GM23338 (cell line): ENCODE data around the gene EMILIN3. TPM values are rescaled to one million over a fixed set of nuclear protein-coding genes. Genes with fewer than 3 reads are reported as not detected.

Experiments
- ATAC-seq: fragments of 200-7000 bp; cut with Tn5 transposase; 3 replicates; pipeline ENCODE4 v1.9.1; 2020
- DNase-seq: peaks from one replicate; pipeline ENCODE4 v3.0.0-alpha.2; 2015; ENCODE audit warnings: low spot score
- H2AFZ ChIP-seq: fragments of 200-600 bp; sonication (generic); 2 replicates; pipeline ENCODE4 v1.8.0; 2016; ENCODE audit warnings: antibody characterized with exemption, mild to moderate bottlenecking, moderate library complexity
- H3F3A ChIP-seq: fragments of 200-600 bp; sonication (generic); replicated peaks from 2 replicates; pipeline ENCODE4 v1.8.0; 2017; ENCODE audit warnings: antibody characterized with exemption, mixed run types, low read depth
- H3K27ac ChIP-seq: fragments of 200-600 bp; sonication (generic); 2 replicates; pipeline ENCODE4 v1.6.1; 2016; ENCODE audit warnings: low read depth
- H3K27me3 ChIP-seq: fragments of 200-600 bp; sonication (generic); 2 replicates; pipeline ENCODE4 v1.8.0; 2016; ENCODE audit warnings: mild to moderate bottlenecking, mixed run types, moderate library complexity; ENCODE audit not compliant: insufficient read depth
- H3K36me3 ChIP-seq: fragments of 200-600 bp; sonication (generic); 2 replicates; pipeline ENCODE4 v1.8.0; 2016; ENCODE audit warnings: mild to moderate bottlenecking; ENCODE audit not compliant: insufficient read depth
- H3K4me1 ChIP-seq: fragments of 200-600 bp; sonication (generic); 2 replicates; pipeline ENCODE4 v1.8.0; 2016; ENCODE audit warnings: mild to moderate bottlenecking, moderate library complexity; ENCODE audit not compliant: insufficient read depth
- H3K4me2 ChIP-seq: fragments of 200-600 bp; sonication (generic); 2 replicates; pipeline ENCODE4 v1.7.1; 2017; ENCODE audit warnings: mixed run types
- H3K4me3 ChIP-seq: fragments of 200-600 bp; sonication (generic); 2 replicates; pipeline ENCODE4 v1.6.1; 2016; ENCODE audit warnings: mixed run types
- H3K79me2 ChIP-seq: fragments of 200-600 bp; sonication (generic); replicated peaks from 2 replicates; pipeline ENCODE4 v1.8.0; 2017; ENCODE audit warnings: mild to moderate bottlenecking; ENCODE audit not compliant: insufficient read depth
- H3K9me2 ChIP-seq: fragments of 200-600 bp; sonication (generic); 2 replicates; pipeline ENCODE4 v1.8.0; 2017; ENCODE audit not compliant: insufficient read depth
- H4K20me1 ChIP-seq: fragments of 200-600 bp; sonication (generic); replicated peaks from 2 replicates; pipeline ENCODE4 v1.8.0; 2017; ENCODE audit warnings: mild to moderate bottlenecking; ENCODE audit not compliant: insufficient read depth
- H3K27ac Mint-ChIP-seq: 2 replicates; pipeline ENCODE4 v1.8.0; 2020; ENCODE audit warnings: inconsistent platforms, mild to moderate bottlenecking, moderate library complexity, mixed read lengths
- H3K27me3 Mint-ChIP-seq: 3 replicates; pipeline ENCODE4 v1.8.0; 2022; ENCODE audit warnings: low read depth, mild to moderate bottlenecking, moderate library complexity, mixed read lengths, inconsistent platforms; ENCODE audit not compliant: insufficient read depth, poor library complexity
- H3K36me3 Mint-ChIP-seq: 3 replicates; pipeline ENCODE4 v1.8.0; 2021; ENCODE audit warnings: low read depth, mild to moderate bottlenecking, inconsistent platforms, moderate library complexity, mixed read lengths
- H3K4me1 Mint-ChIP-seq: 3 replicates; pipeline ENCODE4 v1.8.0; 2020; ENCODE audit warnings: mild to moderate bottlenecking, inconsistent platforms, mixed read lengths
- H3K4me3 Mint-ChIP-seq: 3 replicates; pipeline ENCODE4 v1.8.0; 2021; ENCODE audit warnings: moderate library complexity, mild to moderate bottlenecking, inconsistent platforms, mixed read lengths
- H3K9me3 Mint-ChIP-seq: 3 replicates; pipeline ENCODE4 v1.8.0; 2020; ENCODE audit warnings: moderate library complexity, mild to moderate bottlenecking, inconsistent platforms, mixed read lengths
- CTCF ChIP-seq, 2 experiments: fragments of 200-600 bp in 1 of 2; sonication (generic) in 1 of 2; conservative IDR thresholded peaks; 2 replicates each; pipeline versions ENCODE4 v1.5.1 to v1.6.1; 2016 to 2017; ENCODE audit warnings: antibody characterized with exemption in 2 of 2, low read depth in 2 of 2, mild to moderate bottlenecking in 2 of 2, moderate library complexity in 1 of 2
- ETS1 ChIP-seq: IDR thresholded peaks from 2 replicates; pipeline ENCODE4 v1.6.1; 2016; ENCODE audit warnings: antibody characterized with exemption
- EZH2 ChIP-seq: fragments of 200-600 bp; sonication (generic); IDR thresholded peaks from one replicate; pipeline ENCODE4 v1.8.0; 2017; ENCODE audit warnings: antibody characterized with exemption, mild to moderate bottlenecking, low read depth; ENCODE audit not compliant: unreplicated experiment
- JUNB ChIP-seq: IDR thresholded peaks from one replicate; pipeline ENCODE4 v1.6.1; 2016; ENCODE audit warnings: antibody characterized with exemption; ENCODE audit not compliant: unreplicated experiment
- NANOG ChIP-seq: IDR thresholded peaks from 2 replicates; pipeline ENCODE4 v1.6.1; 2016; ENCODE audit warnings: antibody characterized with exemption, borderline replicate concordance
- POLR2AphosphoS5 ChIP-seq: IDR thresholded peaks from 2 replicates; pipeline ENCODE4 v1.6.1; 2016; ENCODE audit warnings: antibody characterized with exemption, low read depth
- STAT1 ChIP-seq: IDR thresholded peaks from one replicate; pipeline ENCODE4 v1.6.1; 2016; ENCODE audit warnings: antibody characterized with exemption; ENCODE audit not compliant: unreplicated experiment
- ZNF114 ChIP-seq: fragments of 250-450 bp; sonication (Bioruptor Pico); IDR thresholded peaks from 2 replicates; pipeline ENCODE4 v1.5.0; 2020; ENCODE audit warnings: mild to moderate bottlenecking, moderate library complexity
- ZNF331 ChIP-seq: fragments of 250-450 bp; sonication (Bioruptor Pico); IDR thresholded peaks from 2 replicates; pipeline ENCODE4 v1.5.0; 2020; ENCODE audit warnings: low read depth, mild to moderate bottlenecking, moderate library complexity
- ZNF462 ChIP-seq: fragments of 250-450 bp; sonication (Bioruptor Pico); IDR thresholded peaks from 2 replicates; pipeline ENCODE4 v1.5.0; 2020; ENCODE audit warnings: mild to moderate bottlenecking, moderate library complexity
- polyA plus RNA-seq: library from polyadenylated mRNA; unstranded; fragments of >200 nt; fragmentation: Nextera tagmentation; extraction: Ambion mirVana; gene quantifications from 2 replicates; pipeline ENCODE4 v1.2.1, GENCODE V29; 2016
- total RNA-seq: library from RNA; depleted of rRNA; stranded (reverse); fragments of >200 nt; shearing (Covaris generic); gene quantifications from 2 replicates; pipeline ENCODE4 v1.2.3, GENCODE V29; 2014

The EMILIN3 gene
- total and polyA plus RNA-seq, 2 experiments from 2014 or later: 0.53 to 6.6 TPM

GRCh38 chr20:41415191-41415590, 48.6 kb upstream of the EMILIN3 start (continued):
- TF ChIP-seq STAT1 (no peak), NANOG (no peak), EZH2 (no peak), ZNF114 (CRISPR knock-in tag) (no peak), ETS1 (no peak), CTCF (conservative IDR thresholded peaks at IDR 0.05; ENCODE audit: low read depth in 2 of 2) (no peak), JUNB (no peak)

GRCh38 chr20:41413169-41413568, 46.6 kb upstream of the EMILIN3 start:
- ATAC-seq: no peak
- H3K27me3 ChIP-seq: no peaks in the 10 kb centered on the region
- H4K20me1 ChIP-seq: peaks cover 9% of the 10 kb centered on the region
- no peak overlapping the region for H3K27ac ChIP-seq
- H2AFZ ChIP-seq: no peak overlapping the region
- H3K4me2 ChIP-seq: no peak overlapping the region
- Mint-ChIP-seq H3K27ac (no peak overlapping the region), H3K4me1 (no peaks in the 10 kb centered on the region), H3K27me3 (no peaks in the 10 kb centered on the region), H3K9me3 (no peaks in the 10 kb centered on the region; the same call in 2 of the 3 replicates), H3K36me3 (peaks cover 75% of the 10 kb centered on the region), H3K4me3 (no peak overlapping the region)
- peaks cover 50% of the 10 kb centered on the region for H3K36me3 ChIP-seq
- H3K4me1 ChIP-seq: no peaks in the 10 kb centered on the region
- DNase-seq: no peak
- H3K4me3 ChIP-seq: no peak overlapping the region
- no peak for TF ChIP-seq ZNF331 (CRISPR knock-in tag)
- no peak for TF ChIP-seq POLR2AphosphoS5
- H3K79me2 ChIP-seq: no peaks in the 10 kb centered on the region
- no peaks in the 10 kb centered on the region for H3K9me2 ChIP-seq
- H3F3A ChIP-seq: no peaks in the 10 kb centered on the region

GRCh38 chr20:41412324-41413120, 45.9 kb upstream of the EMILIN3 start:
- Histone ChIP-seq H3K4me3 (no peak overlapping the region), H3K4me1 (no peaks in the 10 kb centered on the region), H3K4me2 (no peak overlapping the region), H3K36me3 (peaks cover 50% of the 10 kb centered on the region), H3F3A (no peaks in the 10 kb centered on the region), H3K9me2 (no peaks in the 10 kb centered on the region), H3K27me3 (no peaks in the 10 kb centered on the region), H3K79me2 (no peaks in the 10 kb centered on the region), H4K20me1 (peaks cover 9% of the 10 kb centered on the region), H2AFZ (no peak overlapping the region), H3K27ac (no peak overlapping the region)
- H3K27me3 Mint-ChIP-seq: no peaks in the 10 kb centered on the region
- no peaks in the 10 kb centered on the region; the same call in 2 of the 3 replicates for H3K9me3 Mint-ChIP-seq
- DNase-seq: no peak
- no peak overlapping the region for H3K4me3 Mint-ChIP-seq
- no peak overlapping the region for H3K27ac Mint-ChIP-seq
- H3K4me1 Mint-ChIP-seq: no peaks in the 10 kb centered on the region
- no peak for ATAC-seq
- H3K36me3 Mint-ChIP-seq: peaks cover 70% of the 10 kb centered on the region
- TF ChIP-seq ZNF462 (CRISPR knock-in tag) (no peak), ETS1 (no peak)
